Stomach (tissue), 9 donors: ENCODE results near the gene SLC30A10. TPM values are rescaled to one million over a fixed set of nuclear protein-coding genes. Genes with fewer than 3 reads are reported as not detected.

Experiments
- DNase-seq, 2 donors: peaks; one replicate each; pipeline versions ENCODE4 v3.0.0 to v3.0.0-alpha.2; 2013 to 2019
- H3K27ac ChIP-seq, 5 donors: fragments of 200-600 bp in 4 of 5; sonication (generic) in 4 of 5; one replicate each; pipeline ENCODE4 v1.5.1; 2013 to 2019; ENCODE audit warnings: mild to moderate bottlenecking in 1 of 5, moderate library complexity in 1 of 5
- H3K27me3 ChIP-seq, 3 donors: fragments of 200-600 bp; sonication (generic); one replicate each; pipeline ENCODE4 v1.5.1; 2017 to 2019; ENCODE audit warnings: mixed run types in 1 of 3
- H3K36me3 ChIP-seq, 4 donors: fragments of 200-600 bp; sonication (generic); 1 replicate in 3 of 4; 2 replicates in 1 of 4; pipeline ENCODE4 v1.5.1; 2016 to 2019
- H3K4me1 ChIP-seq, 4 donors: fragments of 200-600 bp; sonication (generic); one replicate each; pipeline ENCODE4 v1.5.1; 2016 to 2019
- H3K4me3 ChIP-seq, 4 donors: fragments of 200-600 bp; sonication (generic) in 3 of 4; one replicate each; pipeline ENCODE4 v1.5.1; 2016 to 2019; ENCODE audit warnings: mild to moderate bottlenecking in 1 of 4
- H3K9me3 ChIP-seq, 4 donors: fragments of 200-600 bp; sonication (generic); one replicate each; pipeline ENCODE4 v1.5.1; 2016 to 2019
- EP300 ChIP-seq: sonication (generic); formaldehyde crosslinking; IDR thresholded peaks from one replicate; pipeline ENCODE4 v1.6.1; 2017; ENCODE audit warnings: antibody characterized with exemption
- POLR2A ChIP-seq, 4 donors: fragments of 450-650 bp; IDR thresholded peaks; one replicate each; pipeline ENCODE4 v1.6.1; 2016; ENCODE audit warnings: antibody characterized with exemption in 4 of 4, control low read depth in 2 of 4, mild to moderate bottlenecking in 1 of 4, moderate library complexity in 1 of 4
- POLR2AphosphoS5 ChIP-seq, 3 donors: sonication (generic); formaldehyde crosslinking; IDR thresholded peaks; one replicate each; pipeline ENCODE4 v1.6.1; 2016; ENCODE audit warnings: antibody characterized with exemption in 3 of 3
- WGBS, 5 donors: extraction: QIAGEN DNeasy Blood & Tissue Kit in 3 of 5; methylation state at CpG; one replicate each; pipeline versions ENCODE4 v1.1.5 to v1.1.7; 2013 to 2018; 5-methylcytosine and 5-hydroxymethylcytosine counted together
- intact Hi-C: fragments of 100-400 bp; cut with DNase I; formaldehyde crosslinking; loops from one replicate; pipeline ENCODE4 v1.15.1; 2023; ENCODE audit warnings: low total_unique reads
- polyA plus RNA-seq, 3 donors: library from polyadenylated mRNA; stranded (reverse); fragments of 200-250 nt; gene quantifications; one replicate each; pipeline ENCODE4 v1.2.3, GENCODE V29; 2013
- total RNA-seq, 5 donors: library from RNA; depleted of rRNA; stranded (reverse); fragments of >200 nt; gene quantifications; one replicate each; pipeline versions ENCODE4 v1.1.0 to v1.2.3, GENCODE V29; 2014 to 2016
- TF ChIP-seq, protein P1 (sequence below), 7 experiments: fragments of 450-650 bp in 4 of 7; fragments of 200-600 bp in 3 of 7; sonication (generic) in 3 of 7; IDR thresholded peaks; one replicate each; pipeline ENCODE4 v1.5.1; 2016 to 2019; ENCODE audit warnings: antibody characterized with exemption in 7 of 7, control low read depth in 2 of 7, mild to moderate bottlenecking in 1 of 7
- donor health status: healthy with polysubstance abuse.
- donor health status: Bipolar disorder and iron deficiency.
- donor health status: healthy.

The SLC30A10 gene
- total and polyA plus RNA-seq, 8 donors: 0.92 TPM; not detected in 7

DNA sequence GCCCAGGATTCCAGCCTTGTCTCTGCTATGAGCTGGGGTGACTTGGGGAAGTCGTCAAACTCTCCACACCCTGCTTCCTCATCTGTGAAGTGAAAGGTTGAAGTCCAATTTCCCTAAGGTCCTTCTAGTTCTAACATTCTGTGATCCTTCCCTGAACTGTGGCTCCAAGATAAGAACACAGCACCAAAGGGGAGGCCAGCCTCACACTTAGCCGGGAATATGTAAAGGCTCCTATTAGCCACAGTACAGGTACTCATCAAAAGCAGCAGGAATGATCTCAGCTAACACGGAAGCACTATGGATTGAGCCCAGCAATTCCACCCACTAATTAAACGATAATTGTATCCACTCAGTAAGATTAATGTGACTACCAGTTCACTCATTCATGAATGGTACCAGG lies 4.0 kb downstream of the SLC30A10 start:
- Histone ChIP-seq H3K4me1 (peaks cover 11 to 13% (median 12%) of the 10 kb centered on the region in 4 donors), H3K36me3 (no peaks in the 10 kb centered on the region), H3K4me3 (no peak overlapping the region), H3K9me3 (no peaks in the 10 kb centered on the region), H3K27me3 (peaks cover 0 to 52% (median 22%) of the 10 kb centered on the region in 3 donors), H3K27ac (no peak overlapping the region)
- TF ChIP-seq POLR2A (IDR thresholded peaks at IDR 0.05) (no peak), EP300 (no peak), POLR2AphosphoS5 (IDR thresholded peaks at IDR 0.05) (no peak)
- TF ChIP-seq, protein P1, sequence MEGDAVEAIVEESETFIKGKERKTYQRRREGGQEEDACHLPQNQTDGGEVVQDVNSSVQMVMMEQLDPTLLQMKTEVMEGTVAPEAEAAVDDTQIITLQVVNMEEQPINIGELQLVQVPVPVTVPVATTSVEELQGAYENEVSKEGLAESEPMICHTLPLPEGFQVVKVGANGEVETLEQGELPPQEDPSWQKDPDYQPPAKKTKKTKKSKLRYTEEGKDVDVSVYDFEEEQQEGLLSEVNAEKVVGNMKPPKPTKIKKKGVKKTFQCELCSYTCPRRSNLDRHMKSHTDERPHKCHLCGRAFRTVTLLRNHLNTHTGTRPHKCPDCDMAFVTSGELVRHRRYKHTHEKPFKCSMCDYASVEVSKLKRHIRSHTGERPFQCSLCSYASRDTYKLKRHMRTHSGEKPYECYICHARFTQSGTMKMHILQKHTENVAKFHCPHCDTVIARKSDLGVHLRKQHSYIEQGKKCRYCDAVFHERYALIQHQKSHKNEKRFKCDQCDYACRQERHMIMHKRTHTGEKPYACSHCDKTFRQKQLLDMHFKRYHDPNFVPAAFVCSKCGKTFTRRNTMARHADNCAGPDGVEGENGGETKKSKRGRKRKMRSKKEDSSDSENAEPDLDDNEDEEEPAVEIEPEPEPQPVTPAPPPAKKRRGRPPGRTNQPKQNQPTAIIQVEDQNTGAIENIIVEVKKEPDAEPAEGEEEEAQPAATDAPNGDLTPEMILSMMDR (IDR thresholded peaks at IDR 0.05): no peak
- DNase-seq: peak in 1 of 2 donors; percentile 25
- 55 to 83% (median 67%) methylated on average over 4 of the region's 4 CpGs for WGBS, 5 donors
- intact Hi-C loops: no loop called here

DNA sequence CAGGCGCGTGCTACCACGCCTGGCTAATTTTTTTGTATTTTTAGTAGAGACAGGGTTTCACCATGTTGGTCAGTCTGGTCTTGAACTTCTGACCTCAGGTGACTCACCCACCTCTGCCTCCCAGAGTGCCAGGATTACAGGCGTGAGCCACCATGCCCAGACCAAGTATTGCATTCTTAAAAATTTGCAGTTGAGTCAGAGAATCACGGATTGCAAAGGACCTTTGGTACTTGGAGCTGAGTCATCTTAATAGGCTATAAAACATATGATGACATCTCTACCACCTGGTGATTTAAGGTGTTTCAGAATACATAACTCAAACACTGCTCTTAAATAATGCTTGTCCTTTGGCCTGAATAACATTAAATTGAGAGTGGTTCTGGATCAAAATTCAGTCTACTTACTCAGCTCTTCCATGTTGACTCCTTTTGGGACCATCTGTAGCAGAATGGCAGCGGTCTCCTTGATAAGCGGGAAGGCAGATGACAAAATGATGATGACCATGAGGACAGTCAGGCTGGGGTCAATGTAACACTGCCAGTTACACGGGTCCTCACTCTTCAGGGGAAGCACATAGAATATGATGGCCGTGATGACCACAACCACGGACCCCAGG lies 10.4 kb downstream of the SLC30A10 start:
- H3K27me3 ChIP-seq: no peaks in the 10 kb centered on the region
- H3K36me3 ChIP-seq: no peaks in the 10 kb centered on the region
- H3K4me3 ChIP-seq: no peak overlapping the region
- no peaks in the 10 kb centered on the region for H3K4me1 ChIP-seq
- no peak overlapping the region for H3K27ac ChIP-seq
- DNase-seq: no peak
- intact Hi-C loops: no loop called here
- H3K9me3 ChIP-seq: no peaks in the 10 kb centered on the region
- 82 to 90% (median 83%) methylated on average over 10 of the region's 10 CpGs for WGBS, 5 donors
- TF ChIP-seq POLR2A (IDR thresholded peaks at IDR 0.05): no peak
- TF ChIP-seq, protein P1 (IDR thresholded peaks at IDR 0.05): no peak
- no peak for TF ChIP-seq POLR2AphosphoS5 (IDR thresholded peaks at IDR 0.05)
- TF ChIP-seq EP300: no peak

DNA sequence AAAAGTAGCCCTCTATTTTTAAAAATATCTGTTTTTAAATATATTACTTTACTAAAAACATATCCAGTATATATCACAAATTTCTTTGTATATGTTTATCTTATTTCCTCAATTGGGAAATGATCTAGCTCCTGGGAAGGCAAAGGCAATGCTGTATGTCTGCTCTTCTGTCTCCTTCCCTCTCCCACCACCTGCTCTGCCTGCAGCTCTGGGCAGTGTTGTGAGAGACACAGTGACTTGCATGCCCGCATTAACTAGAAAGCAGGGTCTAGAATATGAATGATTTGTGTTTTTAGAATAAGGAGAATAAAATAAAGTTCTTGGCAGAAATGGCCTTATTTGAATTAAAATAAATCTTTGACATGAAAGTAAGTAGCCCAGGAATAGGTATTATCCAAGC lies 11.1 kb downstream of the SLC30A10 start:
- intact Hi-C loops: no loop called here
- H3K9me3 ChIP-seq: no peaks in the 10 kb centered on the region
- 91 to 97% (median 95%) methylated on average over 1 of the region's 1 CpG for WGBS, 5 donors

DNA sequence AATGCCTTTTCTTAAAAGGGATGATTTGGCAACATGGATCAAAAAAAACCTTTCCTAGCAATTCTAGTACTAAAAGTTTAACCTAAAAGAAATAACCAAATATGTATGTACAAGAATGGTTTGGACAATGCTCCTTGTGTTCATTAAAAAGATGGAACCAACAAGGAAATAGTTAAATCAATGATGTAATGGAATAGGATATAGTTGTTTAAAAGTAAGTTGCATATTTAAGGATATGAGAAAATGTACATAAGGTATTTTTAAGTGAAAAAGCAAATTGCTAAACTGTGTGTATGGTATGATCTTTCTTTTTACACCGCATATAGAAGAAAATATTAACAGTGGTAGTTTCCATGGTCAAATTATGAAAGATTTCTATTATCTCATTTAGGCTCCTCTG lies 12.1 kb downstream of the SLC30A10 start:
- TF ChIP-seq POLR2AphosphoS5 (IDR thresholded peaks at IDR 0.05): no peak
- TF ChIP-seq EP300: no peak
- TF ChIP-seq, protein P1 (IDR thresholded peaks at IDR 0.05): no peak
- no peak for TF ChIP-seq POLR2A (IDR thresholded peaks at IDR 0.05)
- intact Hi-C loops: no loop called here
- no peaks in the 10 kb centered on the region for H3K36me3 ChIP-seq
- no peak overlapping the region for H3K4me3 ChIP-seq
- no peak for DNase-seq
- no peaks in the 10 kb centered on the region for H3K27me3 ChIP-seq
- H3K4me1 ChIP-seq: no peaks in the 10 kb centered on the region
- WGBS, 5 donors: 89 to 100% (median 93%) methylated on average over 1 of the region's 1 CpG
- H3K27ac ChIP-seq: no peak overlapping the region
- no peaks in the 10 kb centered on the region for H3K9me3 ChIP-seq

More for the DNA sequence above, 11.1 kb downstream of the SLC30A10 start:
- no peak for DNase-seq
- Histone ChIP-seq H3K4me1 (no peaks in the 10 kb centered on the region), H3K27ac (no peak overlapping the region), H3K36me3 (no peaks in the 10 kb centered on the region), H3K4me3 (no peak overlapping the region), H3K27me3 (no peaks in the 10 kb centered on the region)
- TF ChIP-seq EP300: no peak

DNA sequence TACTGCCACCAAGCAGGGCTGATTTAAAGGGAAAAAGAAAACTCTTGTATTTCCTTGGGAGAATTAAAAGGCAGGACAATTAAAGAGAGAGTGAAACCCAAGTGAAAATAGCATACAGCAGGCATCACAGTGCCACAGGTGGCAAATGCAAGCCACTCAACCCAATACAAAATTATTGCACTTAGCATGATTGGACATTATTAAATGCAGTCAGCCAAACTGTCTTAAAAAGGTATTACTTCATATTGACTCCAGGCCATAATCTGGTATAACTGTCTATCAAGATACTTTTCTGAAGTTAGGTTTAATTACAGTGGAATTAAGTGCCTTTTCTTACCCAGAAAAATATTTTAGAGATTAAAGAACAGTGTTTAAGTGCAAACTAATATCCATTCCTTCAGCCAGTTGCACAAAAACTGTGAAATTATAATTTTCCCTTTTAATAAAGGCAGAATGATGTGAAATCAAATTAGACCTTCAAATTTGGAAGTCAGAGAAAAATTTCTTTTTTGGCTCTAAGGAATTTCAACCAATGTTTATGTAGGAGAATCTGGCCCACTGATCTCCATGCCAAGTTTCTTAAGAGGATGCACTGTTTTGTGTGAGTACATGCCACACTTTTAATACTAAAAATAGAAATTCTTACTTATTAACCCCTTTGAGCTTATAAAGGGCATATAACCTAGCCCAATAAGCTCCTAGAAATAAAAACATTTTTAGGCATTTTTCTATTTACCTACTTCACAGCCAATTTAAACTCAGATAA lies 15.2 kb downstream of the SLC30A10 start:
- intact Hi-C loops: no loop called here
- no peaks in the 10 kb centered on the region for H3K4me1 ChIP-seq
- H3K27ac ChIP-seq: no peak overlapping the region
- H3K9me3 ChIP-seq: no peaks in the 10 kb centered on the region
- H3K36me3 ChIP-seq: no peaks in the 10 kb centered on the region
- no peak for DNase-seq
- no peaks in the 10 kb centered on the region for H3K27me3 ChIP-seq
- no peak overlapping the region for H3K4me3 ChIP-seq
- TF ChIP-seq EP300: no peak
- TF ChIP-seq, protein P1 (IDR thresholded peaks at IDR 0.05): no peak
- TF ChIP-seq POLR2A (IDR thresholded peaks at IDR 0.05): no peak
- TF ChIP-seq POLR2AphosphoS5 (IDR thresholded peaks at IDR 0.05): no peak
